NCI-H1436 (cell line): ENCODE data around the gene KCND3.

ENCODE experiments used
- DNase-seq: peaks from one replicate; lab custom pipeline; 2025; lab: John Stamatoyannopoulos, UW

KCND3 gene

DNA sequence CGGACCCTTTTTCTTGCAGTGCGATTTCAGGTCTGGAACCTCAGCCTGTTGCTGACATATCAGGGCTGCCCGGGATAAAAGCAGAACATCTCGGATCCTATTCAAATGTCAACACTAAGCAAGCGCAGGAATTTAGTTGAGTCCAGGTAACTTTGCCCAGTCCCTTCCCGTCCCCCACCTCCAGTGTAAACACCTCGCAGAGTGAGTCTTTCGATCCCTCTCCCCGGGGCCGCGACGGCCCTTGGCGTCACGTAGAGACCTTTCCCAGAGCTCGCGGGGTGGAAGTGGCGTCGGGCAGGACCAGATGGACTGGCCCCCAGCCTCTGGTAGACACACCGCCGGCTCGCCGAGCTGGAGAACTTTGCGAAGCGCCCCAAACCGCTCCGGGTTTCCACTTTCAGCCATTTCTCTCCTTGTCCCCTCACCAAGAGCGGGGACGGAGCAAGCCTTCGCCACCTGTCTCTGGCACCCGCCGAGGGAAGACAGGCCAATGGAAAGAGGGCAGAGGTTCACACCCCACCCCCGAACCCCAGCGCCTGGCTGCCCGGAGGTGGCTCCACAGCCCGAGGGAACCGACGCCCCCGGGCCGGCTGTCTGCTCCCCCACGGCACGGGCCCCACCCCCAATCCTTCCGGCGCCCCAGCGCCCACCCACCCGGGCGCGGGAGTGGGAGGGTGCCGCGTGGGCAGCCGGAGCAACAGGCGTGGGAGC lies 570 bp downstream of the KCND3 start:
- no peak for DNase-seq

DNA sequence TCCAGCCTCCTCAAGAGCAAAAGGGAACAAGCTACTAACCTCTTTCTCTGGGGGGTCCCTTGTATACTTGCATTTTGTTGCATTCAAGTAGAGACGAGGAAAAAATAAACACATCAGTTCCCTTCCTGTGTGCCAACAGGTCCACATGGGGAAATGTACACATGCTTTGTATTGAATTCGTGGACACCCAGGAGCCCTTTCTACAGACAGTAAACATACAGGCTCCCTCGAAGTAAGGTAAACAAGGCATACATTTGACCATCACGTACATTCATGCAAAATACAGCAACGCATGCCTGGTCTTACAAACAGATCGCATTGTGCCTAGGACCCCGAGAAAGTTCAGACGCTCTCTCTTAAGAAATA lies 1.1 kb downstream of the KCND3 start:
- DNase-seq, result no peak

DNA sequence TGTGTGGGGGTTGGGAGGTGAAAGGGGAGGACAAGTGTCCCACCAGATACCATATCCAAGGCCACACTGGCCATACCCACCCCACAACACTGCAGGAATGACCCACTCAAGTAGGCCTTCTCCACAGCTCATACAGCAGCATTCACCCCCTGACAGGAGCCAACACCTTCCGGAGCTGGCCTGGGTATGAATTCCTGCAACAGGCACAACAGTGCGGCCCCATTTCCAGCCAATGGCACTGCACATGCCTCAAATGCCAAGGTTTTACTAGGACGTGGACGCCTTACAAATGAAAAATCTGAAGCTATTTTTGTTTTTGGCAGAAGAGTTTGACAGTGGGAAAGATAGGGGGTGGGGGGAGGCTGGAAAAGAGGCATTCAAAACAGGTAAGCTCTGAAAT lies 2.0 kb downstream of the KCND3 start:
- DNase-seq, result no peak

DNA sequence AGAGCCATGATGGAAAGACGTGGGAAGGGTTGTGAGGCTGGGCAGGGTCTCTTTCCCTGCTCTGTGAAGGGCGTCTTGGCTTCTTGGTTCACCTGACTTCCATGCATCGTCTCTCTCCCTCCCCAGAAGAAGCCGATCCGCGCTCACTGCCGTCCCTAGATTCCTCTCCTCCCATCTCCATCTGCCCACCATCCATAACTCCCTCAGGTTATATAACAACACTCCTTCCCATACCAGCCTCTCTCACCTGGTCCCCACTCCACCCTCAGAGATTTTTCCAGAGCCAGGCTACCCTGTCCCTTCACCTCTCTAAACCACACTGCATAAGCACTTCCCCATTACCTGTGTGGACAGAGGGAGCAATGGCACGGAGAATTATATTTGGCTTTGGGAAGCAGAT lies 6.0 kb downstream of the KCND3 start:
- no peak for DNase-seq

DNA sequence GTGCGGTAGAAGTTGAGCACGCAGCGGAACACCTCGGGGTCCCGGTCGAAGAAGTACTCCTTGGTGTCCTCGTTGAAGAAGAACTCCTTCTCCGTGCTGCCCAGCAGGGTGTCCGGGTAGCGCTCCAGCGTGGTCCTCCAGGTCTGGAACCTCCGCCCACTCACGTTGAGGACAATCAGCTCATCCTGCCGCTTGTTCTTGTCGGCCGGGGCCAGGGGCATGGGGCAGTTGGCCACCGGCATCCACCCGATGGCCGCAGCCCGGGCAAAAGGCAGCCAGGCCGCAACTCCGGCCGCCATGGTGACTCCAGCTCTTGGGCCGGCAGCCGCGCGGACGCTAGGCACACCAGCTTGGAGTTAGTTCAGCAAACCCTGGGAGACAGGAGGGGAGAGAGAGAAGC lies 7.0 kb downstream of the KCND3 start:
- DNase-seq, result no peak

DNA sequence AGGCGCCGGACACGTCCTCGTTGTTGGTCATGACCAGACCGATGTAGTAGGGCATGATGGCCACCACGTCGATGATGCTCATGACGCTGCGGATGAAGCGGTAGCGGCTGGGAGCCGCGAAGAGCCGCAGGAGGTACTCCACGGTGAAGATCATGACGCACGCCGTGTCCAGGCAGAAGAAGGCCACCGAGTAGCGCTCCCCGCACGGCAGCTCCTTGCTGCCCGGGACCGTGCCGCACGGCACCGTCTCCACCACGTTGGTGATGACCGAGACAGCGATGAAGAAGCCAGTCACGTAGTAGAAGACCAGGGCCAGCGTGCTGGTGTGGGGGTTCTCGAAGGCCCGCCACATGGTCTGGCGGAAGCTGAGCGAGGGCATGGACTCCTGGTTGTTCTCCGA lies 7.6 kb downstream of the KCND3 start:
- DNase-seq, result no peak

DNA sequence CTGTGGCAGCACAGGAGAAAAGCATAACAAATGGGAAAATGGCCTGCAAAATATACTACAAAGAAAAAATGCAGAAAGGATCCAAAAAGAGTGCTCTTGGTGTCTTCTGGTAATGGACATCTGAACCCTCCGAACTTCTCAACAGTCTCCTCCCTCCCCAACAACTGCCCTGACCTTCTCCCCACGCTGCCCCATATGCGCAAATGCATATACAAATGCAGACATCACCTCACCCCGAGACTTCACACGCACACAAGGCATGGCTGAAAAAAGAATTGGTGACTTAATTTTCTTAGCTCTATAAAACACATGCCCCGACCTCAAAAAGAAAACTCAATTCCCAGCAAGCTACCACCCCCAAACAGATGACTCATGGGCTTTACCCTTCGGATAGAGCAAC lies 8.4 kb downstream of the KCND3 start:
- no peak for DNase-seq

DNA sequence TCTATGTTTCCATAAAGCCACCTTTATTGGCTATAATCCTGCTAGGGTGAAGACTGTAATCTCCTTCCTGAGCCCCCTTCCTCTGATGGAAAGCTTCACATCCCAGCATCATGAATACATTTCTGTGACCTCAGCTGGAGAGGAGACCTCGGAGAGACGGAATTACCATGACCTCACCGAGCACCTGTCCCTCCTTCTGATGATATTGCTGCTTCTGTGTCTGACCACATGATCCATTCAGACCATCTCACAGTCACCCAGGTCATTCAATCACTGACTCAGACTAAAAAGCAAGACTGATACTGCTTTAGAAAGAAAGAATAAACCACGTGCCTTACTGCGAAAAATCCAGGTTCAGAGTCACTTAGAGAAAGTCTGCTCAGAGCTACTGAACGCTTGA lies 8.8 kb downstream of the KCND3 start:
- no peak for DNase-seq

DNA sequence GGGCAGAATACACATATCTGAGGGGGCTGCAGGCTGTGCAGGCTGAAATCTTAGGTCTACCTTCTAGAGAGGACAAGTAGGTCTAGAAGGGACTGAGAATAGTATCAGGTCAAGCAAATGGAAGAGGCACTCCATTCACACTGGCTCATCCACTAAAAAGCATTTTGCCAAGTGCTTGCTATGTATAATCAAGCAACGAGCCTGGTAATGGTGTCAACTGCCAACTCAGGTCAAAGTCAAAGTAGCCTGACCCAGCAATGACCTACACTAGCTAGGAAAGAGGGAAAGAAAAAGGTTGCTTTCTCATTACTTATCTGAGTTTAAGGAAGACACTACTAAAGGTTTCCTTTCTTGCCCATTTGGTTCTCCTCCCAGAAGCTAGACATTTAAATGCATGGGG lies 10.8 kb downstream of the KCND3 start:
- DNase-seq, result no peak

DNA sequence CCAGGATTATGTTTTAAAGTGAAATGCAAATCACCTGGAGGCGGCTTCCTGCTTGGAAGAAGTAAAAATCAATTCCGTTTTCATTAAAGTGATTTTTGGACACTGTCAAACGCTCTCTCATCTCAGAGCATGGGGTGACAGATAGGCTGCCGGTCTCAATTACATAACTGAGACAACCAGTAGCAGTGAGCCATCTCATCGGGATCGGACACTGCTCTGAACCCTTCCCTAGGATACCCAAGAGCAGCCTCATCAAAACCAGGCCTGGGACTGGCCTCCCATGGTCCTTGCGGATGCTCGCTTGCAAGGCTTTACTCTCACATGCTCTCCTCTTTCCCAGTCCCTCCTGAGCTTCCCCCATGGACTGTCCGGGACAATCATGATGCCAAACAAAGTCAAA lies 12.1 kb downstream of the KCND3 start:
- no peak for DNase-seq

DNA sequence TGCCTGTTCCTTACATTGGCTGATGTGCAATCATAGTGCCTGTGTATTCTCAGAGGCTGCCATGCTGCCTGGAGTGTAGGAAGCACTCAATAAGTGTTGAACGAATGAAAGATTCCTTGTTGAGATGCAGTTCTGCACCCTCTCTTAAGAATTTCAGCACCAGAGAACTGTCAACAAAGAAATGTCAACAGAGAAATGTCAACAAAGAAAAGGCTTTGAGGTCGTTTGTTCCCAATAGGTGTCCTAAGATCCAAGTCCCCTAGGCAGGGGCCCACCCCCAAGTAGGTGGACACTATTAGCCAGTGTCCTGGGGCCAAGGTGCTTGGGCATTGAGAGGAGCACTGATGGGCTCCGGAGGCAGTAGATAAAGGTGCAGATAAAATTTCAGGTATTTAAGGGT lies 12.6 kb downstream of the KCND3 start:
- DNase-seq, result no peak

DNA sequence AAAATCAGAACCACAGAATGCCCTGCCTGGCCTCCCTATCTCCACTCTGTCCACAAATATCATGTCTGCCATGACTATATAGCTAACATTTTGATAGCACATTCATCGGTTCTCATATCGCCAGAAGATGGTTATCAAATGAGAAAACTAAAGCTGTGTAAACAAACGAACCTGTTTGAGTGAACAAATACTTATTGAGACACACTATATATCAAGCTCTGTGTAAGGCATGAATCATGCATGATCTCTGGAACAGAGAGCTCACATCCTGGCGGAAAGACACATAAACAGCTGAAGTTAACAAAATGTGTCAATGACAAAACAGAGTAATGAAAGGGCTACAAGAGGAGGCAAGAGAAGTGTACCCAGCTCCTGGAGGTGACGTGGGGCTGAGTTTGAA lies 13.1 kb downstream of the KCND3 start:
- no peak for DNase-seq

DNA sequence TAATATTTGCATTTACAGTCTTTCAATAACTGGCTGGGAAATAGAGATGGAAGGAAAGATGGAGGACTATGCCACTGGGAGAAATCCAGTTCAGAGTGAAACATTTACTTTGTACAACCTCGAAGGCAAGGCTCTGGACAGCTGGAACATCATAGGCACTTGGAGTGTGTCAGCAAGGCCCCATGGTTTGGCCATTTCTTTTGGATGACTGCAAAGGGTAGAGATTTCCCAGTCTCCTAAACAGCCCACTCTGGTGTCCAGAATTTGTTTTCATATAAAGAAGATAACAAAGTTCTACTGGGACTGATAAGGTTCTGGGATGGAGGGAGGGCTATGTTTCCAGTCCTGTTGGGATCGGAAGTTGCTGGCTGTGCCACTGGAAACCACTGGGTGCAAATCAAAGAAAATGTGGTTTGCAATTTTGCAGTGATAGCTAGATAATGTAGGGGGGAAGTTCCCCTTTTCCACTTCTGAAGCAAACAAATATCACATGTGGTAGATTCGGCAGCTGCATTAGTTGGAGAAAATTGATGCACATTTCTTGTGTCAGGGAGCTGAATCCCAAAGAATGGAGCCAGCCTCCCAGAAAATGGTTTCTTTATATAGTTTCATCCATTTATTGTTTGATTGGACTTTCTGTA lies 16.2 kb downstream of the KCND3 start:
- no peak for DNase-seq

DNA sequence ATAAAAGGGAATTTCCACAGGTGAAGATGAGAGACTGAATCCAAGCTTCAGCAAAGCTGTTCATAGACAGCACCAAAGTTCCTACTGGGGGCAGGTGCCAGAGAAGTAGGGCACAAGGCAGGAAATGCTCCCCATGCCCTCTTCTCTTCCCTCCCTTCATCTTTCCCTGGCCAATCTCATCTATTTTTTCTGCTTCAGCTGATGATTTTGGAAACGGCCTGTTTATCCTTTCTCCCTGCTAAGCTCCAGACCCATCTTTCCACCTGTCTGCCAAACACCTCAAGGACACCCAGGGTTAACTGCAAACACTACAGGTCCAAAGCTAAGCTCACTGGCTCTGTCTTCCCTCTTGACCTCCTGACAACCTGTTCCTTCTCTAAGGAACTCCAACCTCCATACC lies 18.1 kb downstream of the KCND3 start:
- DNase-seq, result no peak

DNA sequence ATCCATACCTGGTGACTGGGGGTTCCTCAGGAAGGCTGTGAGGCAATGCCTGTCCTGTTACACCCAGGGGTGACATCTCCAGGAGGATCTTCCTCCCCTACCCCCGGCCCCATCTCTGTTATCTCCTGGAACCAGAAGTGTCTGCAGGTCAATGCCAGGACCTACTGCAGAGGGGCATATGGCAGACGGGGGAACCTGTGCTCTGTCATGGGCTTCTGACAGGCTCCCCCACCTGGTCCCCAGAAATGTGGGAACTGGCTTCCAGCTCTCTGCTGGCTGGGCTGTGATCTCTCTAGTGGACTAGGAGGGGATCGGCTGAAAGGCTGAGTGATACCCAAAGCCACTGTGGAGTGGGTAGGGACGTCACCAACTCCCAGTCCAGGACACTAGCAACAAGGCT lies 21.0 kb downstream of the KCND3 start:
- no peak for DNase-seq

DNA sequence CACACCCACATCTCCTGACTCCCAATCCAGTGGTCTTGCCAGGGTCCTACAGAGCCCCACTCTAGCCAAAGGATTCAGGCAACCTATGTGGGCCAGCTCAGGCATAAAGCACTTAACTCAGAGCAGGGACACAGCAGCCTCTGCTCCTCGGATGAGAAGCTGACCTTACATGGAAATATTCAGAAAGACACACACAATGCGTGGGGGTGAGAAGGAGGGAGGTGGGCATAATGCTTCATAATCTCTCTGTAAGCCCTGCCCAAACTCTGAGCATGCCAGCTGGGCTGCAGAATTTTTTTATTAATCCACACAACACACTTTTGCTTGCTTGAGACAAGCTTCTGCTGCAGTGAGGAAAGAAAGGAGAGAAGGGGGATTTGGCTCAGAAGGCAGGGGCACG lies 21.6 kb downstream of the KCND3 start:
- DNase-seq, result no peak

DNA sequence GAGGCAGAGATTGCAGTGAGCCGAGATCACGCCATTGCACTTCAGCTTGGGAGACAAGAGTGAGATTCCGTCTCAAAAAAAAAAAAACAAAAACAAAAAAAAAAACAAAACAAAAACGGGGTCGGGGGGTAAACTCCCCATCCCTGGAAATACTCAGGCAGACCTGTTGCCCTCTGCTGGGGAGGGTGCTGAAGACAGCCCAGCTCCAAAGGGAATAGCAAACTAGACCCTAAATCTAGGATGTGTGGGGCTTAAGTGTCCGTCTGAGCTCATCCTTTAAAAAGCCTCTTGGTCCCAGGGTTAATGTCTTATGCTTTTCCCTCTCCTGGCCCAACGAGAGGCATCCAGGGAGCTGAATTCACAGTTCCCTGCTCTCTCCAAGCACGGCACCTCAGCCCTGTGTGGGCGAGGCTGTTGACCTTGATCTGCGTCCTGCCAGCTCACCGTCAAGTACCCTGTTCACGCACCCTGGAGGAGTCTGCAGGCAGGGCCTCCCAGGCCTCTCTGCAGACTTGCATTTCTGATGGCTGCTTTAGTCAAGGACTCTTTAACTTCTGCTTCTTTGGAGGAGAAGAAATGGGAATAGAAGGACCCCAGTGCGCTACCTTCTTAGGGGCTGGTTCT lies 22.3 kb downstream of the KCND3 start:
- no peak for DNase-seq

DNA sequence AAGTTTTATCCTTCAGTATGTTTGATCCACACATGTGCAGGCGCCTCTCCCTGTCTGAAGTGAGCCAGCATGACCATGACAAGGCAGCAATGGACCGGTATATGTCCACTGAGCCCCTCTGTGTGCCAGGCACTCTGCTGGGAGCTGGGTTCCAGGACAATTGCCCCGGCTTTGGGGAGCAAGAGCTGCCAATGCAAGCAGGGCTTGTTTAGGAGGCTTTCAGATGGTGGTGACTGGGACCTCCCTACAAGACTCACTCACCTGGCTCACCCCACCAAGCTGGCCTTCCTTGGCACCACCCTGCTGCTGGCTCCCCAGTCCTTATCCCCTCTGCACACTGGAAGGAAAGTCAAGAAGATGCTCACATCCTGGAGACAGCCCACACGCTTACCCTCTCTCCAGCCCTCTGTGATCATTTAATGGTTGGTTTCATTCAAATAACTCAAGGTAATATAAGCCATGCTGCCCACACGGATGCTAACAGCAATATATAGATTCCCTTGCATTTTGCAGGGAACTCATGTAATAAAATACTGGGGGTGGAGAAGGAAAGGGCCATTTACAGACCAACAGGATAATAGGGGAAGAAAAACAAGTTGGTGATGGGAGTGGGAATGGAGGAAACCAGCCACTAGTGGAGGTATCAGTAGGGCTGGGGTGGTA lies 23.6 kb downstream of the KCND3 start:
- DNase-seq, result no peak

DNA sequence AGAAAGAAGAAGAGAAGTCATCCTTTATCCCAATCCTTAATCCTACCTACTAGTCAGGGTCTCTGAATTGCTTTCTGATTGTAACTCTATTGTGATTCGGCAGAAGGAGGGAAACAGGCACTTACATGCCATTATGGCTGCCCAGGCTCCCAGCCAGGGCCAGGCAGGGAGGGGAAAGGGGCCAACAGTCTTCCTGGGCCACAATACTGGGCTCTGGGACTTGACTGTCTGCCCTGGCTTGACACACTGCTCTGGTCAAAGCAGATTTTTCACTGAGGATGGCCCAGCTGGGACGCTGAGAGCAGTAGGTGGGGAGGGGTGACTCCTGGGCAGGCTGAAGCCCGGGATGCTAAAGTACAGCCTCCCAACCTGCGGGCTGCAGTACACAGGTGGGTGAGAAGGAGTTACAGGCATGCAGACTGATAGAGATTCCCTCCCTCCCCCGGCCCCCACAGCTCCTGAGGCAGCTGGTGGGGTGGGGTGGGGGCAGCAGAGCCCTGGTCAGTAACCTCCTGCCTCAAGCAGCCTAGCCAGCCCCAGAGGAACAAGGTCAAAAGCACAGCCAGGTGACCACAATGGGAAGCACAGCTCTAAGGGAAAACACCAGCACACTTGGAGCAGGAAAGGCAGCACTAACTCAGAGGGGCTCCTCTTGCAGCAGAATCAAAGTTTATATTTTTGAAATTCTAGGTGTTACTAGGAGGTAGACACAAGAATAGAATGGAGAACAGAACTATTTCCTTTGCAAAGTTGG lies 25.3 kb downstream of the KCND3 start:
- DNase-seq, result no peak

DNA sequence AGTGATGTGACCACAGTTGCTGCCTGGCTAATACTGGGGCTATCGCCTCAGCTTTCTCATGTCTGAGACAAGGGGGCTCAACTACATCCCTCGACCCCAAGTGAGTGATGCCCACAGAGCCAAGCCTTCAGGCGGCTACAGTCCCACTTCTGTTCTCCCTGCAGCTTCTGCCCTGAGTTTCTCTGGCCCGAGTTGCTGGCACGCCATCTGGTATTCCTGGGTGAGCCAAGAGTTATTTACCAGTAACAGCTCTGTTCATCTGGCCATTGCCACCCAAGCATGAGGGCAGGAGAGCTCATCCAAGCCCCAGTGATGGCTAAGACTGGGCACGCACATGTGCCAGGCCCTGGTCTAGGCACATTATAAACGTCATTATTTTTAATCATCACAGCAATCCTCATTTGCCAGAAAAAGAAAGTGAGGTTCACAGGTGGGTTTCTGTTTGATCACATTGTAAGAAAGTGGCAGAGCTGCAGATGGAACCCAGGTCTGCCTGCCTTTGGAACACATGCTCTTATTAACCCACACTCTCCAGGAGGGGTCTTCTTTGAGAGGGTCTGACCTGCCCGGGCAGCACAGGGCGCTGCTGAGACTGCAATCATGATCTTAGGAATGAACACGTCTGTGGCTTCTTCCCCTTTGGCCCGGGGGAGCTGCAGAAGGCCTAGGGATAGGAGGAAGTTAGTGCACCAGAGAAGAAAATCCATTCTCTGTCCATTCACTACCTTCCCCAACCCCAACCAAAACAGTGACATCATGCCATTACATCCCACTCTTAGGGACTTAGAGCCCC lies 27.5 kb downstream of the KCND3 start:
- no peak for DNase-seq

DNA sequence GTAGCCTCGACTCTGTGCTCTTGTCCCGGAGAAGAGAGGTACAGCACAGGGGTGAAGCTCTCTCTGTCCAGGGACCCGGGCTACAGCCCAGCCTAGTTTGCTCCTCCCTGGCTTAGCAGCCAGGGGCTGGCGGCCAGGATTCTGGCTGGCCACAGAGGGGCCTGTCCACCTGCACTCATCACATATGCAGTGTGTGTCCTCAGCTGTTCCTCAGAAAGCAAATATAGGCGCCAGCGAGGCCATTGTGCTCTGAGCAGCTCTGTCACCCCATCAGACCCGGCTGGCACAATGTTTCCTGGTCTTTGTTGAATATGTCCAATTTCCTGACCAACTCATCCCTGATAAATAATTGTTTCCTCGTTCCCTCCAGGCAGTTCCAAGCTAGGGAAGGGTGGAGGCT lies 28.5 kb downstream of the KCND3 start:
- no peak for DNase-seq

DNA sequence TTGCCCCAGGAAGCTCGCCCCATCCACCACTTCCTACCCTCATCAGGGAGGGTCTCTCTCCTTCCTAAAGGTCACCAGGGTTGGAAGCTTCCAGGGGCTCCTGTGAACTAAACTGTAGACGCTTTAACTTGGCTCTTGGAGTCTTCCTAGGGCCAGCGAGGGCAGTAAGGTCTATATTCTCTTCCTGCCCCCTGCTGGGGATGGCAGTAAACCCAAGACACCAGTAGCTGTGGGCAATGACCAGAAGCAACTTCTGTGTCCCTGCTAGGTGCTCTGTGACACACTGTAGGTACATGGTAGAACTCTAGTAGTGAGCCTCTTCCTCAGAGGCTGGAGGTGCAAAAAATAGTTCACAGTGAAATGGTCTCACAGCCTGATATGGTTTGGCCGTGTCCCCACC lies 30.0 kb downstream of the KCND3 start:
- DNase-seq, result no peak
